DMS53 treated with DMSO at 0.1 percent for 48 hours (cell line): Measurements from ENCODE around the gene VAV3.

Experiments
- DNase-seq: peaks from one replicate; lab custom pipeline; 2025; ENCODE audit not compliant: unreplicated experiment; lab: John Stamatoyannopoulos, UW

Gene VAV3

DNA sequence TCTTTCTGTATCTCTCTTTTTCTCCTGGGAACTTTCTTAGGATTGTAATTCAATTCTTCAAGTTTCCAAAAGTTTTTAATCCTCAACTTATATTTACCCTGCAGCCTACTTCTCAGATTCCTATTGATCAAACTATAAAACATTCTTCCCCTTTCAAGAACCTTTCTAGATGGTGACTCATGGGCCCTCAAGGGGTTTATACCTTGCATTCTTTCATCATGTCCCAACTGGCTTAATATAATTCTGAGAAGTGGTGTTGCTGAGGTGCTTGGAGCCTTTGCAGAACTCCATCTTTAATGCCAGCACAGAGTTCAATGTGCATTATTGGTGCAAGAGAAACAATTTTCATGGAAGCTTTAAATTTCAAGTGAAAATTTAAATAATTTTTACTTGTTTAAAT, 273.4 kb downstream of the VAV3 start:
- no peak for DNase-seq

DNA sequence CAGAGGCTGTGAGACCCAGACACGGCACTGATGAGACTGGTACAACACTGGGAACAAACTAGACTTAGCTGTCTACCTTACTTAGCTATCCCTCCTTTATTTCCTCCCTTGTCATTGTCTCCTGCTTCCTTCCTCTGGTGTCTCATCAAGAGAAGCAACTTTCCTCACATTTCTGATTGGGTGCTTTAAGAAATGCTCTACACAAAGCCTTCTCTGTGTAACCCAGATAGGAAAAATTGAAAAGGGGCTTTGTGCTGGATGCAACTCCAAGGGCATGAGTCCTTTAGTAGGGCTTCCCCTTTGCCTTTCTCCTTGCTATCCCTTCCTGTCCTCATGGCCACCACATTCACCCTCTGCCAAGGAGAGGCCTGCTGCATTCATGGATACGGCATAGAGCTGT, 274.5 kb downstream of the VAV3 start:
- no peak for DNase-seq

DNA sequence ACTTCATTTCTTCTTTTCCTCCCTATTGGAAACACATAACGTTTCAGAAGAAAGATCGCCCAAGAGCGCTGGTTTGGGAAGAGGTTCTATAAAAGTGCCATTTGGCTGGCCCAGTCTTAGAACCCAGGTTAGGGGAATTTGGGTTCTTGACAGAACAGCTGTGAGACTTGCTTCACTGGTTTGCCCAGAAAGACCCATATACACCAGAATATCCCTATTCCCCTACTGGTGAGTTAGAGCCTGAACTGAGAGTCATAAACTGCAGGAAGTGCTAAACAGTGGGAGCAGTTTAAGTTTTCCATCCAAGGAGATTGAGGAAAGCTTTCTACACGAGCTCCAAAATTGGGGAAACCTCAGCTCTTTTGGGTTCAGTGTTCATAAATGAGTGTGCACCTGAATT, 275.2 kb downstream of the VAV3 start:
- no peak for DNase-seq

DNA sequence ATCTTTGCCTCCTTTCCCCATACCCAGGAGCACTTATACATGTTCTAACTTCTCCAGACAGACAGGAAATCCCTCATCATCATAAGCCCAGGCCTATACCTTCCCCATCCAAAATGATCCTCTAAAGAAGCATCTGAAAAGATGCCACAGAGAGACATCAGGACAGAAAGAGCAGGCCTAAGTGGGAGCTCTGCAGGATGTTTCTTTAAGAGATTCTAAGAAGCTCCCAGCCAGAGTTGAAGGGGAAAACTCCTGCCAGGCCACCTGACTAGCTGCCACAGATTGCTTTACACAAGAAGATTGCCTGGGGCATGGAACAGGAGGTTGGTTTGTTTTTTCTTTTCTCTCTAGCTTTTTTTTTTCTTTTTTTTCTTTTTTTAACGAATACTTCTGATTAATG, 275.8 kb downstream of the VAV3 start:
- DNase-seq = no peak

DNA sequence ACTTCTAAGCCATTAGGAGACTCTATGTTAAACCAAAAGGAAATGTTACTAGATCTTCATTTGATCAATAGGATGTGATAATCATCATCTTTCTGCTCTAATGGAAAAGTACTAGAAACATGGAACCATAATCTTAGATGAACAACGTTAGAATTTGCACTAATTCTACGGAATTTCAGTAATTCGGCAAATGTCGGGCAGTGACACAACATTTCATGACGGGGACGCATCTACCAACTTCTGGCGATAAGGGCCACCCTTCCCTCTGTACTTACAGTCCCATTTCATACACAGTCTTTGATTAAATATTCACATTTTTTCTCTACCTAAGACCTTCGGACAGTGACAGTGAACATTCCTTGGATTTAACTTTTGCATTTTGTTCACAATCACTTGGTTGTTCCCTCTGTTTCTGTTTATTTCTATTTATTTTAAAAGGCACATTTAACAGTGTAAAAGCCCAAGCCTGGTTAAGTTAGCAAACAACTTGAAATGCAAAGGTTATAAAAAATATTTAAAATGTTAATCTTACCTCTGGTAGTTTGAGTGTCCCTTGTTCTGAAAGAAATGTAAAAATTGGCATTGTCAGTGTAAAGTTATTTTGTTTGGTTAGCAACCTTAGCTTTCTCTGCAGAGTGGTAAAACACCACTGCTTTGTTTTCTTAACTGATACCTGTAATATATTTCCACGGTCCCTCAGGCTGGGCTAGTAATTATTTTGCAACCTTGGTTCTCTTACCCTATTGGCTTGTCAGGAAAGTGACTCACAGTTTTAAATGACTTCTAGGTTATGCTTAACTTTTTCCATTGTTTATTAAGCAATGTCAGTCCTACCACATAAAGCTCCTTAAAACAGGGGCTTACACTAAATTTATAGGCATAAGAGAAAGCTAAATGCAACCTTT, 276.9 kb downstream of the VAV3 start:
- no peak for DNase-seq

DNA sequence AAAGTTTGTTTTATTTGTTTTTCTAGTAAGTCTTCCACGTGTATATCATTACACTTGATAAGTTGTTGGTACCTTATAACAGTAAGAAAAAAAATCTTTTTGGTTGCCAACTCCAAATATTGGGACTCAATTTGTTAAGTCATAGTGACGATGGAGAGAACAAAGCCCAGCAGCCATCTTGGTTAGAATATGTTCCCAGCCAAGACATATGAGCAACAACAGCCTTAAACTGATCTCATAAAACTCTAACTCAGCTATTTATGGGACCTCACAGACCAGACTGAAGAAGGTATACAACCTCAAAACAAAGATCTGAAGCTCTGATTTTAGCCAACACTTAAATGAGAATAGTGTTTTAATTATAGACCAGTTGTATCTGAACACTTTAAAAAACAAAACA, 281.3 kb downstream of the VAV3 start:
- DNase-seq = no peak

DNA sequence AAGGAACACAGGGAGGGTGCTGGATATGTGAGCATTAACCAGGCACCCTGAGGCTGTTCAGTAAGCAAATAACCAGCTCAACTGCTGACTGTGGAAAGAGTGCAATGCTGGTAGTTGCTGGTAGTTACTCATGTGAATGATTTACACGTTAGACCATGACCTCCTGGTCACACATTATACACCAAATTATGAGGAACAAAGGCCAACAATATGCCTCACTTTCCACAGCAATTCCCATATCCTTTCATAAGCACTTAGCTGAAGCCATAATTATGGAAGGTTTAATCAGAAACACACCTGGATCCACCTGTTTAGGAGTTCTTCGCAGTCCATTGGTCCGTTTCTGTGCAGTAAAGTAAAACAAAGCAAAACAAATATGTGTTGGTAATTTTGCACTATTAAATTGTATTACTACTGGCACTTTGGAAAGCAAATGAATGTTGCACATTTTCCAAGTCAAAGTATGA, 281.8 kb downstream of the VAV3 start:
- DNase-seq = no peak

DNA sequence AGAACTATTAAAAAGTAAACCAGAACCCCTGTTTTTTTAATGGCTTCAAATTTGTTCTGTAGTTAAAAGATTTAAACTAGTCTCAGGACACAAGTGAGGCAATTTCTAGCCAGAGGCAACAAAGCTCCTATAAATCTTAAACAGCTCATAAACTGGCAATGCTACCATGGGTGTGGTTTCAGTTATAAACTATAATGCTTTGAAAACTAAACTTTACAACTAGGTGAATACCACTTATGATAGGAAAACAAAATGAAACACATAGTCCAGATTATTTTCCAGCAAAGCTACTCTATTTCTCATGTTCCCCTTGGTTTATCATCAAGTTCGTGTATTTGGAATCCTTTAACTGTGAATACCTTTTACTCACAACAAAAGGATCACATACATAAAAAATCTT, 282.5 kb downstream of the VAV3 start:
- DNase-seq = no peak

DNA sequence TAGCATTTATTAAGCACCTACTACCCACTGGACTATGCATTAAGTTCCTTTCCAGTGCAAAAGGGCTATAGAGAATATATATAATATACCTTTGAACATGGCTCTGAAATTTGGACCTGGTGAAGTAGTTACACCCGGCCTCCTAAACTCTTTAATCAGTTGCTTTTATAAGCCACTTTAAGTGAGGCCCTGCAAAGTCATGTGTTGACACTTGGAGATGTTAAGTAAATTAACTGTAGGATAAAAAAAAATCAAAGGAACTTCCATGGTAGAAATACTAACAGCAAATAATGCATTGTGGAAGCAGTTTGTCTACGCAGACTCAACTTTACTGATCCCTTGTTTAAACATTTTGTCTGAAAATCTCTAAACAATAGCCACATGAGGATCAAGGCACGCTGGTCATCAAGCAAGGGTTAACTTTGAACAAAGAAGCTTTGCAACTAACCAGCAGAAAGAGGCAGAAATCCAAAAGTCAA, 283.9 kb downstream of the VAV3 start:
- no peak for DNase-seq

DNA sequence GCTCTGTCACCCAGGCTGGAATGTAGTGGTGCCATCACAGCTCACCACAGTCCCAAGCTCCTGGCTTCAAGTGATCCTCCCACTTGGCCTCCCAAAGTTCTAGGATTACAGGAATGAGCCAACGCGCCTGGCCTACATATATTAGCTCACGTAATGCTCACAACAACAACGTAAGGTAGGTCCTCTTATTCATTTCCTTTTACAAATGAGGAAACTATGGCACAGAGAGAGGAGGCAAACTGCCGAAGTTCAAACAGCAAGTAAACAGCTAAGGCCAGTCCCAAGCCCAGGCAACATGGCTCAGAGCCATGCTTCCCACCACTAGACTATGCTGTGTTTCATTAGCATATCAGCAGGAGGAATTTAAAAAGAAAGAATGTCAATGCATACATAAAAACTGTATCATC, 284.4 kb downstream of the VAV3 start:
- DNase-seq = no peak

DNA sequence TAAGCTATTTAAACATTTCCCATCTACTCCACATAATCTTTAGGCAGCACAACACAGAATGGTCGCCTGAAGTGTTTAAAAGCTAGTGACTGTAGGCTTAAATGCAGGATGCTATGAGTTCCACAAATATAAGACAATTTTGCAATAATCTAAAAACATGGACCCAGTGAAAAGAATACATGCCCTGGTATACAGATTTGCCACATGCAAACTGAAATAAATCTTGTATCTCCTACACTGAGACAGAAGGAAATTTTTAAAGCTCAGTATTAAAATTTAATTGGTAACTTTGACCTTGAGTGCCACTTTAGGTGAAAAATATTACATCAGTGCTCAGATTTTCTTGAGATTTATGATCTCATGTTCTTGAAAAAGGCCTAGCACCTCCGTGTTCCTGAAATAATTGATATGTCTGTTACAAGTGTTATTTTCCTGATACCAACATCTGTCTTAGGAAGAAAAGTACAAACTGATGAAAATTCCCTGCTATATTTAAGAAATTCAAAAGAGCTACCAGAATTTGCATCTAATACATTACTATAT, 285.5 kb downstream of the VAV3 start:
- no peak for DNase-seq

DNA sequence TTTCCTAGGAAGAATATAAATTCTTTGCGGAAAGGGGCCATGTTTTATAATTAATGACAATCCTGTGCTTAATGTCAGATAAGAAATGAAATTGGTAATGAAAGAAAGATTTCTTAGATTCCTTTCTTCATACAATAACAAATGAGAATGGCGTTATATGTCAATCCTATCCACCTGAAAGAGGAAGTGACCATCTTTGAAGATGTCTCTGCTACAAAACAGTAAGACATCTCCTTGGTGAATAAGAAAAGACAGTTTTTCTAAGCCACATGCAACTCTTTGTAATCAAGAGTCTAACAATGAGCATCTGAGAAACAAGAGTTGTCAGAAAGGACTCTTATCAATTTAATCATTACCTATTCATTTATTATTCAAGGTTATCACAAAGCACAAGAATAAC, 286.0 kb downstream of the VAV3 start:
- no peak for DNase-seq

DNA sequence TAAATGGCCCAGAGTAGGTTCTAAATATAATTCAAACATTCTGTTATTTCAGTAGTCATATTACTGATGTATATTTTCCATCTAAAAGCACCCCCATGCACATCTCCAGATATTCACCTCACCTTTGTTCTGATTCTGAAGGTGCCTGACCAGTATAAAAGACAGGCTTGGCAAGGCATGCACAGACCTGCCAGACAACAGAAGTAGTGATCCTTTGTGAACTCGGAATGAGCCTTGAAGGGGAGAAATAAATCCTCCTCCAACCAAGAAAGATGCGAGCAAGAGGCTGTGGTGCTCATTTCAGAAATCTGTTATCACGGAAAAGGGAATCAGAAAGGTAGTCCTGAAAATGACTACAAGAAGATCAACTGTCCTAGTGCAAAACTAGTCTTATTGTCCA, 287.3 kb downstream of the VAV3 start:
- no peak for DNase-seq

DNA sequence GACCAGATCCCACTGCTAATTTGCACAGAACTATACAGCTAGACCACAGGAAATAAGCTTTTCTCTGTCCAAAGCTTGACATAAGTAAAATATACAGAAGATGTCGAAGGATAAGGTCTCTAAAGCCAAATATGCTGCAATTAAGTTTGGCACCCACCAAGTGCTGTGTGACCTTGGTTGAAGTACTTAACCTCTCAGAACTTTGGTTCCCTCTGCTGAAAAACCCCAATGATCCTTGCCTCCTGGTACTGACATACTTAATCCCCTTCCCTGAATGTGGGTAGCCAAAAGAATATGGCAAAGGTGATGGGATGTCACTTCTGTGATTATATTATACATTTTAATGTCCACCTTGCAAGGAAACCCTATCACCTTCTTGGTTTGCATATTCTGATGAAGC, 290.5 kb downstream of the VAV3 start:
- DNase-seq = no peak

DNA sequence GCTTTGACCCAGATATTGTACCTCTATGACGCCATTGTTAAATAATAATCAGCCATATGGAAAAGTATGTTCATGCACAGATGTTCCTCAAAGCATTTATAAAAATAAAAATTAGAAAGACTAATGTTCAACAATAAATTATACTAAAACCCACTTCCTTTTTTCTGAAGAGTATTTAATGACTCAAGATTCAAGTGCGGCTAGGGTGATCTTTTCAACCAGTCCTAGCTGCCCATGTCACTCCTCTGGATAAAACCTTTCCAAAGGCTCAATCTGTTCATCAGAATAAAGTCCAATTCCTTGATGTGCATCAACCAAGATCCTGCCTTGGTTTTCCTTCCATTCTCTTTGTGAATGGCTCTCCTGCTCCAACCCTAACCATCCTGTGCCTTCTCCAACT, 292.0 kb downstream of the VAV3 start:
- DNase-seq = no peak

DNA sequence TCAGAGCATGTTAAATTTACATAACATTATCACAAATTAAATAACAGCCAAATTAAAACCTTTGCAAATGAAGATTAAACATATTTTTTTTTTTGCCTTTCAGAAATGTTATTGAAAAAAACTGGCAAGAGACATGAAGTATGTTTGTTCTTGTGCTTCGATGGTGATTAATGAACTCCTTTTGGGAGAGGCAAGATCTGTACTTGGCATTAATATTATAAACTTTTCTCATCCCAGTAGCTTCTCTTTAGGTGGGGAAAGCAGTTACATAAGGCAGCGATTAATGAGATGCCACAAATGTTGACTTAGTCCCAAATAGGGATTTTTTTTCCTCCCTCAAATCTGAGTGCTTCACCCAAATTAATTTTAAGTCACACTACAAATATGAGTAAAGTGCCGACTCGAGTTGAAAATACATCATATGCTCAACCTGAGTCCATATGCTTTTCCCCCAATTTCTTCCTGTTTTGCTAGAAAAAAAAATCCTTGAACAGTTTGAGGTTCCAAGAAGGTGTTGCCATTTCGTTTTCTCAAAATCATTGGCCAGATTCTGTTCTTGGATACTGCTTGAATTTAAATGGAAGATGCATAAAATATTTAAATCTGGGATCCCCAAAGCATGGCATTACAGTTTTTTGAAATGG, 294.5 kb downstream of the VAV3 start:
- DNase-seq = no peak

DNA sequence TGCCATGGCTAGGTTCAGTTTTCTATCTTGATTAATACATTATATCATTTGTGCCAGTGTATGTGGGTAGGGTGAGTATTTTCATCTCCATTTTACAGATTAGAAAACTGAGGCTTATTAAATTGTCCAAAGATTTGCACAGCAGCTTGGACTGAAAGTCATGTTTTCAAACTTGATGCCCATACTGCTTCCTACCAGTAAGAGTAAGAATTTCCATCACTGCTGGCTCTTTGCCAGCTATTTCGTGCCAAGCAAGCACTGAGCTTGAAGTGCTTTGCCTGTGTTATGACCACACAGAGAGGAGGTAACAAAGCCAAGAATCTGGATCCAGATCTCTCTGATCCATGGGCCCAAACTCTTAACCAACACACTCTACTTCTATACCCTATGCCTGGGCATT, 295.0 kb downstream of the VAV3 start:
- no peak for DNase-seq

DNA sequence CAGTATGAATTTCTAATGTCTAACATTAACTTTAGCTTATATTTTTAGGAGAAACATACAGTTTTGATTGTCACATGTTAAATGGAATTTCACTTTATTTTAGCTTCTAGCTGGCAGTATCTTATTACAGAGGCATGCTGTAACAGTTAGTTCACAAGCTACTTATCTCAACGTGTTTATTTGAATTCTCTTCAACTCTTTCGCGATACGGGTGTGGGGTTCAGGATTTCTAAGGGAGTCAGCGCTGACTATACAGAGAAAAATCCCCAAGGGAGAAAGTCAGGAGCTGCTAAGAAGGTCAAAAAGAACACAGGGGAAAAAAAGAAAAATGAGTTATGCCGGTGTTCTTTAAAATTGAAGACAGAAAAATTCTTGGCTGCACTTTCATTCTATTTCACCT, 296.2 kb downstream of the VAV3 start:
- DNase-seq = no peak

DNA sequence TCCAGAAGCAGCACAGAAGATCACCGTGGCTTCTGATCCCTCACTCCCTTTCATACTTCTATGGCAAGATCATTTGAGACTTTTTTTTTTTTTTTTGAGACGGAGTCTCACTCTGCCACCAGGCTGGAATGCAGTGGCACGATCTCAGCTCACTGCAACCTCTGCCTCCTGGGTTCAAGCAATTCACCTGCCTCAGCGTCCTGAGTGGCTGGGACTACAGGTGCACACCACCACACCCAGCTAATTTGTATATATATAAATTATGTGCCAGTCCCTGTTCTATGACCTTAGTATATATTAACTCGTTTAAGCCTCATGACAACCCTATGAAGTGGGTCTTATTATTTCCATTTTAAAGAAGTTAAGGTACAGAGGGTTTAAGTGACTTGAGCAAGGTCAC, 298.5 kb downstream of the VAV3 start:
- no peak for DNase-seq

DNA sequence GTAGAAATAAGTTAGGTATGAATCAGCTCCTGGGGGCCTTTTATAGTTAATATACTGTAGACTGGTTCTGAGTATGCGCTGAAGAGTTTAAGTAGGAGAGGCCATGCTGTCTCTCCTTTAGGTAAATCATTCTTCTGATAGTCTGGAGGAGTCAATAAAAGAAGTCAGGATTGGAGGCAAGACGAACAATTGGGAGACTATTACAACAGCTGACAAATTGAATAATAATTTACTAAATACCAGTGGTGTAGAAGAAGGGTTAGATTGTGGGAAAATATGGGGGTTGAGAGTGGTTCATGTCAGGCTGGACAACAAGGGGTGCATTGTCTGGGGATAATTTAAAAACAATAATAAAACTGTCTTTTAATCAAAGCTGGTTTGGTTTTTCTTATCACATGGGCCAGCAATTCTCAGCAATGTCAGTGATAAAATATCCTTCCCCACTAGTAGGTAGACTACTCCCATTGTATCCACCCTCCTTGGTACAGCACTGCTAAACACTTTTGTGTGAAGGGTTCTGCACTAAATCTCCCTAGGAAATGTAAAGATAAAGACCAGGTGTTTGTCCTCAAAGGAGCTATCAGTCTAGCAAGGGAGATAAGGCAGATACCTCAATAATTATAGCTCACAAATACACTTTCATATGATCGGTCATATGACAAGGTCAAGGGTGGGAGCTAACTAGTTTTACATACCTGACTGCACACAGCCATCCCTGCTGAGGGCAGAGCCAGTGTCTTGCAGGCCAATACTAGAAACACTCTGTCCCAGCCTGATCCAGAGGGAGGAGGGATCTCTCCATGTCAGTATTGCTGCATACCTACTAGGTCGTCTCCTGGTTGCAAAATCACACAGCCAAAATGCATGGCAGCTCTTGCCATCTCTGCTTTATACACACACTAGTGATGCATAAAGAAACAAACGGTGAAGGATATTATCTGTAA, 299.7 kb downstream of the VAV3 start:
- DNase-seq = no peak

DNA sequence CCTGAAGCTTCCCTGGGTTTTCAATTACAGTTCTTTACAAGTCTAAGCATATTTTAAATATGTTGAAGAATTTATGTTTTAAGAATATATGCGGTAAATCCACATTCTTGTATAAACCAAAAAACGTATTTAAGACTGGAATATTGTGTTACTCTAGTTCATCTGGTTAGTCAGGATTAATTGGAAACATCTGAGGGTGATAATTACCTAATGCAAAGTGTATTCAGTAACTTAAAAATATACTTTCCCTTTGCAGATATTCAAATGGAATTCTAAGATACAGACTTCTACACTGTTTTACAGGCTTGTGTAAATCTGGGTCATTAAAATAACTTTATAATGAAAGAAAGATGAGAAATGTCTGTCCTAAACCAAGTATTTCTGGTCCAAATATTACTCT, 302.0 kb downstream of the VAV3 start:
- no peak for DNase-seq
